Kidney (tissue), 14 donors: ENCODE measurements around the gene NLGN1. TPM values are rescaled to one million over a fixed set of nuclear protein-coding genes. Genes with fewer than 3 reads are reported as not detected.

Source experiments
- DNase-seq, 5 donors: peaks; one replicate each; pipeline ENCODE4 v3.0.0-alpha.2; 2013 to 2020
- FAIRE-seq: peaks from 2 replicates; lab custom pipeline; 2012; peaks lifted over from hg19 to GRCh38; lab: Jason Lieb, UNC
- H3K27ac ChIP-seq, 2 donors: one replicate each; pipeline ENCODE4 v1.7.0; 2013; ENCODE audit warnings: low read depth in 2 of 2, low read length in 2 of 2, inconsistent platforms in 1 of 2
- H3K27me3 ChIP-seq: one replicate; pipeline ENCODE4 v1.7.1; 2013; ENCODE audit warnings: low read length, inconsistent platforms; ENCODE audit not compliant: control insufficient read depth, insufficient read depth
- H3K36me3 ChIP-seq, 3 donors: one replicate each; pipeline versions ENCODE4 v1.7.0 to v1.7.1; 2013; ENCODE audit warnings: low read length in 3 of 3, control low read depth in 1 of 3, inconsistent platforms in 1 of 3; ENCODE audit not compliant: insufficient read depth in 3 of 3, control insufficient read depth in 2 of 3
- H3K4me1 ChIP-seq, 3 donors: one replicate each; pipeline versions ENCODE4 v1.7.0 to v1.7.1; 2013; ENCODE audit warnings: low read length in 3 of 3, inconsistent platforms in 1 of 3, low read depth in 1 of 3; ENCODE audit not compliant: control insufficient read depth in 2 of 3, insufficient read depth in 2 of 3
- H3K4me3 ChIP-seq, 3 donors: one replicate each; pipeline versions ENCODE4 v1.7.0 to v1.8.1; 2013; ENCODE audit warnings: low read length in 3 of 3, control low read depth in 1 of 3, inconsistent platforms in 1 of 3
- H3K9ac ChIP-seq, 3 donors: one replicate each; pipeline versions ENCODE4 v1.7.0 to v1.7.1; 2013; ENCODE audit warnings: low read length in 3 of 3, control low read depth in 1 of 3, inconsistent platforms in 1 of 3
- H3K9me3 ChIP-seq, 3 donors: one replicate each; pipeline versions ENCODE4 v1.7.0 to v1.7.1; 2013; ENCODE audit warnings: low read length in 3 of 3, control low read depth in 1 of 3, inconsistent platforms in 1 of 3; ENCODE audit not compliant: control insufficient read depth in 2 of 3, insufficient read depth in 1 of 3
- intact Hi-C: fragments of 100-400 bp; cut with DNase I; formaldehyde crosslinking; loops from one replicate; pipeline ENCODE4 v1.11.1; 2022
- polyA plus RNA-seq: library from polyadenylated mRNA; stranded (reverse); fragments of 350-450 nt; fragmentation: Illumina TruSeq; extraction: RNeasy Lipid Tissue Mini Kit (QIAGEN cat#74804); gene quantifications from one replicate; pipeline ENCODE4 v1.2.3, GENCODE V29; 2014; ENCODE audit warnings: low read depth, low replicate concordance; ENCODE audit not compliant: insufficient read depth
- total RNA-seq: library from RNA; stranded (reverse); fragmentation: NEBNext Ultra II Directional; extraction: Animal tissue kit (Norgen Biotek cat#: 25700); gene quantifications from one replicate; pipeline ENCODE4 v1.2.1, GENCODE V29; 2021
- TF ChIP-seq, protein P1 (sequence below): IDR thresholded peaks from 3 replicates; pipeline ENCODE4 v1.5.1; 2012; ENCODE audit warnings: mild to moderate bottlenecking, moderate library complexity, borderline replicate concordance; ENCODE audit not compliant: insufficient read depth; ENCODE audit errors: extremely low read depth
- donor health status: control.
- donor health status: control.
- donor health status: control.
- donor health status: control.
- donor health status: control.
- donor health status: DM: yes; HTN: yes; CAD: no.
- donor health status: Normal renal cell carcinoma (clear cell type).

The NLGN1 gene
- total and polyA plus RNA-seq, 2 donors from 2014 or later, result 0.49 to 19.4 TPM

DNA sequence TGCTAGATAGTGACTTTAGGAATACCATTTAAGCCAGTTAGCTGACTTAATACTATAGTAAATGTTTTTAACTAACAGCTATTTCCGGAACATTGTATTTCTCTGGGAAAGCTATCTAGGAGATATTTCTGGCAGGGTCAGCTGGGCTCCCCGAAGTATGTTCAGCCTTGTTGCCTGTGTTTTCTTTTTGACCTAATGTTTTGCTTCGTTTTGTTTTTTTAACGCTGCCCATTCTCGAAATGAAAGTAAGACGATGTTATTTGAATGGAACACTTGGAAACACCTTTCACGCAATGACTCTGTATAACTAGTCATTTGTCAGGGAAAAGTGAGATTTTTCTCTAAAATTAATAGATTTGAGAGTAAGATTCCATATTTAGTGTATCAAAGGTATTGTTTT, 758.7 kb downstream of the NLGN1 start:
- peak overlapping the region; percentile 18 to 35 (median 28) for H3K4me3 ChIP-seq
- no peak for FAIRE-seq
- H3K27me3 ChIP-seq, result no peaks in the 10 kb centered on the region
- no peaks in the 10 kb centered on the region for H3K36me3 ChIP-seq
- DNase-seq, result peak in 1 of 5 donors; percentile 13
- no peaks in the 10 kb centered on the region for H3K9me3 ChIP-seq
- no peaks in the 10 kb centered on the region for H3K4me1 ChIP-seq
- TF ChIP-seq, protein P1, sequence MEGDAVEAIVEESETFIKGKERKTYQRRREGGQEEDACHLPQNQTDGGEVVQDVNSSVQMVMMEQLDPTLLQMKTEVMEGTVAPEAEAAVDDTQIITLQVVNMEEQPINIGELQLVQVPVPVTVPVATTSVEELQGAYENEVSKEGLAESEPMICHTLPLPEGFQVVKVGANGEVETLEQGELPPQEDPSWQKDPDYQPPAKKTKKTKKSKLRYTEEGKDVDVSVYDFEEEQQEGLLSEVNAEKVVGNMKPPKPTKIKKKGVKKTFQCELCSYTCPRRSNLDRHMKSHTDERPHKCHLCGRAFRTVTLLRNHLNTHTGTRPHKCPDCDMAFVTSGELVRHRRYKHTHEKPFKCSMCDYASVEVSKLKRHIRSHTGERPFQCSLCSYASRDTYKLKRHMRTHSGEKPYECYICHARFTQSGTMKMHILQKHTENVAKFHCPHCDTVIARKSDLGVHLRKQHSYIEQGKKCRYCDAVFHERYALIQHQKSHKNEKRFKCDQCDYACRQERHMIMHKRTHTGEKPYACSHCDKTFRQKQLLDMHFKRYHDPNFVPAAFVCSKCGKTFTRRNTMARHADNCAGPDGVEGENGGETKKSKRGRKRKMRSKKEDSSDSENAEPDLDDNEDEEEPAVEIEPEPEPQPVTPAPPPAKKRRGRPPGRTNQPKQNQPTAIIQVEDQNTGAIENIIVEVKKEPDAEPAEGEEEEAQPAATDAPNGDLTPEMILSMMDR, result no peak
- intact Hi-C loops, result no loop called here
- H3K9ac ChIP-seq, result peak overlapping the region in 1 of 3 donors; percentile 19
- no peak overlapping the region for H3K27ac ChIP-seq

DNA sequence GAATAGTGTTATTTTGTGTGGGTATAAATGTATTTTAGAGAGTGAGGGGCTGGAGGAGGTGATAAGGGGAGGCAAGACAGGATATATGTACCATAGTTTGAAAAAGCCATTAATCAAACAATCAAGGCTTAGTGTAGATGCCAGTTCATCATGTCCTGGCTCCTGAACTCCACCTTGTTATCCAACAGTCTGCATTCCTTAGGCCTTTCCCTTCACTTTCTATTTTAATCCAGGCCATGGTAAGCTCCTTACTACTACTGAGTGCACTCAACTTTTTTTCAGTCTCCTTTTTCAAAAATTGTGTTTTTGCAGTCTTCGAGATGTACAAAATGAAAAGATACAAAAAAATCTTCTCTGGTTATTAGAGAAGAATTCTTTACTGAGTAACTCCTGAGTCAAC, 761.1 kb downstream of the NLGN1 start:
- no peak for FAIRE-seq
- TF ChIP-seq, protein P1, result no peak
- Histone ChIP-seq H3K9me3 (no peaks in the 10 kb centered on the region), H3K4me3 (no peak overlapping the region), H3K4me1 (no peaks in the 10 kb centered on the region), H3K36me3 (no peaks in the 10 kb centered on the region), H3K27ac (no peak overlapping the region), H3K9ac (no peak overlapping the region), H3K27me3 (no peaks in the 10 kb centered on the region)
- no peak for DNase-seq
- intact Hi-C loops, result no loop called here

DNA sequence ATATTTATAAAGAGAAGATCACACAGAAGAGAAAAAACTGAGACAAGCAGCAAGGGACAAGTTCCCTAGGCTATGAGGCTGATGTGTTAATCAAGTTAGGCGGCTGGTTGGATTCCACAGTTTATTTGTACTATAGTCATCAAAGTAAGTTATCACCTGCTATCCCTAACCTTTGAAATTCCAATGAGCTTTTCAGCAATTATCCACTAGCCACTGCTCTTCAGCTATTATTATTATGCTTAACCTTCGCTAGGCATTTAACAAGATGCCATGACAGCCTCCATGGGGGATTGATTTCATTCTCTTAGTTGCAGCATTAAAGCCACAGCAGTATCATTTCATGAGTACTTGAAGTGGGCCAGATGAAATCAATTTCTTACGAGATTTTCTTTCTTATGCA, 762.1 kb downstream of the NLGN1 start:
- no peak overlapping the region for H3K4me3 ChIP-seq
- H3K4me1 ChIP-seq, result no peaks in the 10 kb centered on the region
- H3K9ac ChIP-seq, result no peak overlapping the region
- TF ChIP-seq, protein P1, result no peak
- H3K27me3 ChIP-seq, result no peaks in the 10 kb centered on the region
- H3K36me3 ChIP-seq, result no peaks in the 10 kb centered on the region
- intact Hi-C loops, result no loop called here
- FAIRE-seq, result no peak
- no peak overlapping the region for H3K27ac ChIP-seq
- H3K9me3 ChIP-seq, result peaks cover 0 to 3% (median 0%) of the 10 kb centered on the region in 3 donors
- peak in 2 of 5 donors; percentile 6 to 15 for DNase-seq

DNA sequence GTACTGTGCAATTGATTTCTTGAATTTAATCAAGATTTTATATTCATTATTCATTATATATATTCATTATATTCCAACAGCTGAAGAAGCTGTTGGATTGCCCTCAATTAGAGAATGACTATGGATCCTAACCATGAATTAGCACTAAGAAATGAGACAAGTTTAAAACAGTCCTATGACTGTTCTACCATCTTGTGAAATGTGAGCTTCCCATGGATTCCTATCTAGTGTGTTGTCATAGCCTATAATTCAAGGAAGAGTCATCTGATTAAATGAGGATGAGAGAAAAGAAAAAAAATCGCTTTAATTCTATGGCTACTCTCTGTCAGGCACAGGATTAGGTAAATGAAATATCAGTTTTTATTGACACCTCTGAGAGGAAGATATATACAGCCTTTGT, 765.0 kb downstream of the NLGN1 start:
- DNase-seq (no peak), FAIRE-seq (no peak)
- H3K9me3 ChIP-seq, result peaks cover 0 to 9% (median 0%) of the 10 kb centered on the region in 3 donors
- intact Hi-C loops, result no loop called here
- no peak overlapping the region for H3K27ac ChIP-seq
- TF ChIP-seq, protein P1, result no peak
- no peak overlapping the region for H3K4me3 ChIP-seq
- no peak overlapping the region for H3K9ac ChIP-seq
- H3K27me3 ChIP-seq, result no peaks in the 10 kb centered on the region
- no peaks in the 10 kb centered on the region for H3K4me1 ChIP-seq
- H3K36me3 ChIP-seq, result no peaks in the 10 kb centered on the region
